LNCAP (cell line): ENCODE results near the gene PNKP.

ENCODE experiments used
- TF ChIP-seq, protein P1 (sequence below): fragments of 450-650 bp; IDR thresholded peaks from 2 replicates; pipeline ENCODE4 v1.5.1; 2017; ENCODE audit warnings: mild to moderate bottlenecking

Gene PNKP

DNA sequence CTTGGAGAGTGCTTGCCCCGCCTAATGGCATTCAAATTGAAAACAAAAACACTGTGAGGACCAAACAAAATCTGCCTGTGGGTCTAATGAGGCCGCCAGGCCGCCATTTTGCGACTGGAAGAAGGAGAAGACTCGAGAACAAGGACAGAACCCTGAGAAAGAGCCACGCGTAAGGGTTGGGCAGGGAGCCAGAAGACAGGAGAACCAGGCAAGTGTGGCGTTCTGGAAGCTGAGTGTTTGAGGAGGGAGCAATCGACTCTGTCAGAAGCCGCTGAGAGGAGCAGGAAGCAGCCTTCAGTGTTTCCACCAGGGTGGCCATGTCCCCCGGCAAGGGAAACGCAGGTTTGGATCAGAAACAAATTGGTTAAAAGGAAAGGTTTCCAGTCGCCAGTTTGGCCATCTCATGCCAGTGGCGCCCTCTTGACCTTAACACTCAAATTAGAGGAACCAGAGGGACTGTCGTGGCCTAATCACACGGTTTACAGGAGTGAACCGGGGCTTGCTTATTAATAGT lies 26.6 kb downstream of the PNKP start:
- TF ChIP-seq, protein P1, sequence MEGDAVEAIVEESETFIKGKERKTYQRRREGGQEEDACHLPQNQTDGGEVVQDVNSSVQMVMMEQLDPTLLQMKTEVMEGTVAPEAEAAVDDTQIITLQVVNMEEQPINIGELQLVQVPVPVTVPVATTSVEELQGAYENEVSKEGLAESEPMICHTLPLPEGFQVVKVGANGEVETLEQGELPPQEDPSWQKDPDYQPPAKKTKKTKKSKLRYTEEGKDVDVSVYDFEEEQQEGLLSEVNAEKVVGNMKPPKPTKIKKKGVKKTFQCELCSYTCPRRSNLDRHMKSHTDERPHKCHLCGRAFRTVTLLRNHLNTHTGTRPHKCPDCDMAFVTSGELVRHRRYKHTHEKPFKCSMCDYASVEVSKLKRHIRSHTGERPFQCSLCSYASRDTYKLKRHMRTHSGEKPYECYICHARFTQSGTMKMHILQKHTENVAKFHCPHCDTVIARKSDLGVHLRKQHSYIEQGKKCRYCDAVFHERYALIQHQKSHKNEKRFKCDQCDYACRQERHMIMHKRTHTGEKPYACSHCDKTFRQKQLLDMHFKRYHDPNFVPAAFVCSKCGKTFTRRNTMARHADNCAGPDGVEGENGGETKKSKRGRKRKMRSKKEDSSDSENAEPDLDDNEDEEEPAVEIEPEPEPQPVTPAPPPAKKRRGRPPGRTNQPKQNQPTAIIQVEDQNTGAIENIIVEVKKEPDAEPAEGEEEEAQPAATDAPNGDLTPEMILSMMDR = no peak

DNA sequence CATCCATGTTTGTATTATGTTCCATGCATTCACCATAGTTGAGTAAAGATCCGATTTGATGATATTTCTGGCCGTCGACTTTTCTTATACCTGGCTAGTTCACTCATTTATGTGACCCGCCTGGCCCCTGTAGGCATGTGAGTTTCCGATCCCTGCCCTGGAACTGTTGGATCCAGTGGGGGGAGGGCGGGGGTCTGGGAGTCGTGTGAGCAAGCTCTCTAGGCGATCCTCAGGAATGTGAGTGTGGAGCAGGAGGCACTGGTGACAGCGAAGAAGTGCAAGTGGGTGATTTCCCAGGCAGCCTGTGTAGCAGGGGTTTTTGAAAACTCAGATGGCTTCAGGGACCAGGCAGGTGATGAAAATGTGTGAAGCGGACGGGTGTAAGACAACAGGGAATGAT lies 27.1 kb downstream of the PNKP start:
- TF ChIP-seq, protein P1 = no peak

DNA sequence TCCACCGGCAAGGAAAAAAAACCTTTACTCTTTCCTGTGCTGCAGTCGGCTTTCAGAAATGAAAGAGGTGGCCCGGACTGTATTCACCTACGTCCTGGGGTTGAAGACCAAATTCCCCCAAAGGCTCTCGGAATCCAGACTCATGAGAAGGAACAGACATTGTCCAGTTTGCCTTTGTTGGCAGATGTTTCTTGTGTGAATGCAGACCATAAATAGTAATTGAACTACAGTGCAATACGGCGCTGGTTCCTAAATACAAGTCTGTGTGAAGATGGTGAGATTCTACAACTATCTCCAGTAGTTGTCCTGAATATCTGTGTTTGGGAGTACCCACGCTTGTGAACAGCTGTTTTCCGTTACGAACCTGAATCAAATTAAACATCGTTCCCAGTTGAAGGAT lies 27.7 kb downstream of the PNKP start:
- TF ChIP-seq, protein P1 = no peak

DNA sequence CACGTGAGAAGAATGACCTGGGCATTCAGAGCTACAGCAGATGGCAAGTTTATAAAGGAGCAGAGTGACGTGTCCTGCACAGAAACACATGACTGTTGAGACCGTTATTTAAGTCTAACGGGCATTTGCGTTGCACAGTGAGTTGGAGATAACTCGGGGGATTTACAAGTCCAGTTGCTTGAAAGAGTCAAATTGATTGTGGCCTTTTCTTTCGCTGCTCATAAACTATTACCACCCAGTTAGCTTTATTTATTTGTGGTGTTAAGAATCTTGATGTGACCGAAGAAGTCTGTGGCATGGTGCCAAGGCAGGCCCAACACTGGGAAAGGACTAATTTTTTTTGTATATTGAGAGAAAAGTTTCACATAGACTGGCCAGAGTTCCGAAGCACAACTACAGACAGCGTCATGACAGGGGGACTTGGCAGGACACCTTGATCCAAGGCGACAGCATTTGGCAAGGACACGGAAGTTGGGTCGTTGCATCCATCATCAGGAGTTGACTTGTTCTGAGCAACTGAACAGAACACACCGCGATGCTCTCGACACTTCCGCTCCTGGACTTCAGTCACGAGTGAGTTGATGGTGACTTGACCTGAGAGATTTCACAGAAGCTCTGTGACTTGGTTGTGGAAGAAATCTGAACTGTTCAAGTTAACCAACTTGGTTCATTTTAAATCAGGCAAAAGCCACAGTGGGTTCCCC lies 28.3 kb downstream of the PNKP start:
- TF ChIP-seq, protein P1 = no peak

DNA sequence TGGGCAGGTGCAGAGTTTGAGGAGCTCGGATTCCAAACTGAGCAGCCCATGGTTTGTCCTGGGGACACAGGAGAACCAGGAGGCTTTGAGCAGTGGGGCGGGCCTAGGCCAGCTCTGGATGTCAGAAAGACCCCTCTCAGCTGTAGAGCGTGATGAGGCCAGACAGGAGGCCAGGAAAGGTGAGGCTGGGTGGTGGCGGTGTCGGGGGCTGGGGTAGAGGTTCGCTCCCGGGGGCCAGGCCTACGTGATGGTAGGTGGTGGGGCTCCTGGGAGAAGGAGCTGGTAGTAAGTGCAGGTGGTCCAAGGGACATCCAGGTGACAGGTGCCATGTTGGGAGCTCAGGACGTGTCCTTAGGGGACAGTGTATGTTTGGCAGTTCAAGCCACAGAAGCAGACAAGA lies 30.0 kb downstream of the PNKP start:
- TF ChIP-seq, protein P1 = no peak

DNA sequence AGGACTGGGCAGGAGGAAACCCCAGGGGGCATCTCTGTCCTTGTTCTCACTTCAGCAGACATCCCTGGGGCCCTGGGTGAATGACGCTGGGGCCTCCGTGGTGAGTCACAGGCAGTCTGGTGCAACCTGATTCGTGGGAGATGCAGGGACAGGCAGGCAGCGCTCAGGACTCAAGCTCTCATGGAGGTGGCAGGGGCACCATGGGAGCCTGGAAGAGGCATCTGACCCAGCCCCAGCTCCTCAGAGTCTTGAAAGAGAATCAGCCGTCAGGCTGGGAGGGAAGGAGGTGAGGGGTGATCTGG lies 30.4 kb downstream of the PNKP start:
- TF ChIP-seq, protein P1 = no peak

DNA sequence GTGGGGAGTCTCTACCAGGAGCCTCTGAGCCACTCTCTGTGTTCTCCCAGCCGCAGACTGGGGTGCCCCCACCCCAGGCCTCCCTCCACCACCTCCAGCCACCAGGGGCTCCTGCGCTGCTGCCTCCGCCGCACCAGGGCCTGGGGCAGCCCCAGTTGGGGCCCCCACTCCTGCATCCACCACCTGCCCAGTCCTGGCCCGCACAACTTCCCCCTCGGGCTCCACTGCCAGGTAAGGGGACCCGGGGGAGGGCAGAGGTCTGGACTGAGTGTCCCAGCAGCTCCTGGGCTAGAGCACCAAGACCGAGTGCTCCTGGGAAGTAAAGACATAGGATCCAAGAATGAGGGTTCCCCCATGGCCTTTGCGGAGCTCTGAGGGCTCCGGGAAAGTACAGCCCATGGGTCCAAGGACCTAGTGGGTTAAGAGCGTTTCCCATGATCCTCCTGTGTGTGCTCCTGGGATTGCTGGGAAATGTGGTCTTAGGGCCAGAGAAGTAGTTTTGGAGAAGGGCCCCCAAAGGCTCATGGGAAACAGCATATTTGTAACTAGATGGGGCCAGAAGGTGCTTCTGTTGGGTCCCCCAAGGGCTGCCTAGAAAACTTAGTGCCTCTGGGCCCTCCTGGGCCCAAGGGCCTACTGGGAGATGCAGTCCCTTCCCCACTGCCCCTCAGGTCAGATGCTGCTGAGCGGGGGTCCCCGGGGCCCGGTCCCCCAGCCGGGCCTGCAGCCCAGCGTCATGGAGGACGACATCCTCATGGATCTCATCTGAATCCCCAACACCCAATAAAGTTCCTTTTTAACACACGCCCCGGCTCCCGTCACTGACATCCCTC lies 31.0 kb downstream of the PNKP start:
- TF ChIP-seq, protein P1 = no peak
